Measurements from ENCODE around the gene DVL2.
"Not testable (repeated sequence)": the region's sequence is repeated elsewhere in the genome, so short reads cannot be mapped to it uniquely, and the experiment has no call there.

Gene DVL2

DNA sequence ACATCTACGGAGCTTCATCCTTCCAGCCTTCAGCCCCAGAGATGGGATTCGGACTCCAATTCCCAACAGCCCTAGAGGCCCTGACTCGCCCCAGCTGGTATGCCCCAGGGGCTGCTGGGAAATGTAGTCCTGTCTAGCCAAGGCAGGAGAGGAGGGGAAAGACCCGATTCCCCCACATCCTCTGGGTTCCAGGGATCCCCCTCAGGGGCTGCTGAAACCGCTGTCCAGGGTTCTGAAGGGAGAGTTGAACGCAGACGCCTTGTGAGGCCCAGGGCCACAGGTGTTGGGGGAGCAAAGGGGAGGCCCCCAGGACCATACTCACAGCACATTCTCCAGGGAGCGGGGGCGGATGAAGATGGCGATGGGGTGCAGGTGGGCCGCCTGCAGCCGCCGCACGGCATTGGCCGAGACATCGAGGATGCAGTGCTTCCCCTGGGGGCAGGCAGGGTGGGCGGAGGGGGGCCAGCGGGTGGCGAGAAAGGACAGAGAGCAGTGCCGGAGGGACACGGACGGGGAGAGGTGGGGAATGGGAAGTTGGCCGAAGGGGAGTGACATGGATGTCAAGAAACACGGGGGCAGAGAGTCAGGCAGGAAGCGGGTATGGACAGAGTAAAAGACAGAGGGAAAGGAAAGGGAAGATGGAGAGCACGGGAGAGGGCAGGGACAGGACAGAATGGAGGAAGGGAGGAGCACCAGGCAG lies 42.6 kb downstream of the DVL2 start:
- DNase-seq, result peak; percentile 33

GRCh38 chr17:7191069-7191468 lies 43.2 kb downstream of the DVL2 start:
- DNase-seq, result no peak

DNA sequence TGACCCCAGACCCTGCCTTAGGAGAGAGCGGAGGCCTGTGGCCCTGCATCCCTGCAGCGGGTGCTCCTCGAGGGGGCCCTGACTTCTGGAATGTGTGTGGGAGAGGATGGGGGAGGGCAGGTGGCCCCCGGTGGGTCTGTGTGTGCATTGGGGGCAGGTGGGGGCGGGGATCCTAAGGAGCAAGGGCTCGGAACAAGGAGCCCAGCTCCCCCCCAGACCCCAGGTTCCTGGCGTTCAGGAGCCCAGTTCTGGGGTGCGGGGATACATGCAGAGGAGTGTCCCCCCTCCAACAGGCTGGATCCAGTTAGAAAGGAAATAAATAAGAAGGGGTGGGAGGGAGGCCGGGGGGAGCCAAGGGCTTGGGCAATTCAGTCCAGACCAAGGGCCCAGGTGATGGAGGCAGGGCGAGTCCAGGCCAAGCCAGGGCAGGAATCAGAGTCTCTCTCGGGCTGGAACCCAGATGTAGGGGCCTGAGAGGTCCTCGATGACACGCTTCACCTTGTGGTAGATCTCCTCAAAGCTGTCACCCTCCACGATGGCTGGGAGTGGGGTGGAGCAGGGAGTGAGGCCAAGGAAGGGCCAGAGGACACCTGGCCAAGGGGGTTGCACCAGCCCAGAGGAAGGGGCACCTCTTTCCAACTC lies 43.9 kb downstream of the DVL2 start:
- no peak for DNase-seq

- DNase-seq, result no peak
These were observed 48.1 kb downstream of the DVL2 start for GRCh38 chr17:7186241-7186640.

DNA sequence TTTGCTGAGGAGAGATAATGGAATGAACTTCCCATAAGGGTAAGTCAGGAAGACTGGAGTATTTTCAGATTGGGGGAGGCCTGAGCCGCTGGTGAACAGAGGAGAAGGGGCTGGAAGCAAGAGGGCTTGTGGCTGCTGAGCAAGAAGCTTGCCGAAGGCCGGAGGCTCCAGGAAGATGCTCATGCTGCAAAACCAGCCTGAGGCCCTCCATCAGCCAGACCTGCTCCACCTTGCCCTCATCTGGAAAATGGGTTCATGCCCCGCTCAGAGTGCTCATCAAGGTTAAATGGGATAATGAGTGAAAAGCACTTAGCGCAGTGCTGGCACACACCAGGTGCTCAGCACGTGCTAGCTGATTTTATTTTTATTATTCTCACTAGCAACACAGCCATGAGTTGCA lies 49.7 kb downstream of the DVL2 start:
- DNase-seq, result no peak

DNA sequence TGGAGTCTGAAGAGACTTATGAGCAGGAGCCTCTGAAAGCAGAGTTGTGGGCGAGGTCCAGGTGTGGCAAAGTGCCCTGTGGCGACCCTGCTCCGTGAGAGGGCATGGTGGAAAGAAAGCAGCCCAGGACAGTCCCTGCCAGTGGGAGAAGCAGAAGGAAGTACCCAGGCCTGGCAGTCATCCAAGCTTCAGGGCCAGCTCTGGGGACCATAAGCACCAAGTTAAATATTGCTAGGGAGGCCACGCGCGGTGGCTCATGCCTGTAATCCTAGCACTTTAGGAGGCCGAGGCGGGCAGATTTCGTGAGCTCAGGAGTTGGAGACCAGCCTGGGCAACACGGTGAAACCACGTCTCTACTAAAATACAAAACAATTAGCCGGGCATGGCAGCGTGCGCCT lies 50.2 kb downstream of the DVL2 start:
- DNase-seq, result no peak

DNA sequence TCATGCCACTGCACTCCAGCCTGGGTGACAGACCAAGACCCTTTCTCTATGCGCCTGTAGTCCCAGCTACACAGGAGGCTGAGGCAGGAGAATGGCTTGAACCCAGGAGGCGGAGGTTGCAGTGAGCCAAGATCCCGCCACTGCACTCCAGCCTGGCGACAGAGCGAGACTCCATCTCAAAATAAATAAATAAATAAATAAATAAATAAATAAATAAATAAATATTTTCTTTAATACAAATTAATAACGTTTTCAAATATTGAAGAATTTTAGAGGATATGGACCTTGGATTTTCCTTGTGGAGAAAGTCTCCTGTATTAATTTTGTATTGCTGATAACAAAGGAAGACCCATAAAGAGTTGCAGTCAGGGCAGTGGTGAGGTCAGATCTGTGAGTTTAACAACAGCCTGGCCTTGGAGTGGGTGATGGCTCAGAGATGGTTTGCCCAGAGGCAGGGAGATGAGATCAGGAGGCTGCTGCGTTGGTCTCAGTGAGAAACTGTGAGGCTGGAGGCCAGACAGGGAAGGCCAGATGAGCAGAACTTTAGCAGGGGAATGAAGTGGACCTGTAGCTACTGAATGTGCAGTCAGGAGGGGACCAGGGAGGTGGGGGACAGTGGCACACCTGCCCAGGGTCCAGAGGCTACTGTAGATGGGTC lies 50.8 kb downstream of the DVL2 start:
- no peak for DNase-seq

- DNase-seq, result not testable (repeated sequence)
These were observed 52.2 kb downstream of the DVL2 start for GRCh38 chr17:7182101-7182500.

GRCh38 chr17:7179317-7180254 lies 54.7 kb downstream of the DVL2 start, which contains the start of gene ASGR1:
Gene ASGR1 (minus strand): TSS chr17:7179370. CDS start chr17:7178563, 807 bp downstream.
- no peak for DNase-seq

- no peak for DNase-seq
These were observed 55.4 kb downstream of the DVL2 start for GRCh38 chr17:7178973-7179316.

- no peak for DNase-seq
These were observed 56.3 kb downstream of the DVL2 start for GRCh38 chr17:7177954-7178477.

GRCh38 chr17:7177191-7177953 lies 56.9 kb downstream of the DVL2 start:
- peak; percentile 62 for DNase-seq

GRCh38 chr17:7176841-7177190 lies 57.5 kb downstream of the DVL2 start:
- no peak for DNase-seq

- DNase-seq, result no peak
These were observed 58.0 kb downstream of the DVL2 start for GRCh38 chr17:7176107-7176840.

All from stimulated activated CD4-positive, alpha-beta T cell treated with anti-CD3 and anti-CD28 coated beads, Interleukin-4, amount 100 ng/mL, for 1 hour (primary cell).